Neural crest cell (in vitro differentiated cells): ENCODE data around the gene TBL2. TPM values are rescaled to one million over a fixed set of nuclear protein-coding genes. Genes with fewer than 3 reads are reported as not detected.
A peak's percentile ranks its signal among the peaks of the same experiment; 100 is the strongest.

ENCODE experiments used
- DNase-seq: peaks from one replicate; pipeline ENCODE4 v3.0.0; 2021; ENCODE audit warnings: low read depth, mixed read lengths, low spot score
- H3K27ac Mint-ChIP-seq: one replicate; pipeline ENCODE4 v1.8.0; 2021; ENCODE audit warnings: mild to moderate bottlenecking, mixed read lengths; ENCODE audit not compliant: unreplicated experiment
- H3K27me3 Mint-ChIP-seq: 2 replicates; pipeline ENCODE4 v1.8.0; 2021; ENCODE audit warnings: low read depth, mild to moderate bottlenecking, mixed read lengths
- H3K36me3 Mint-ChIP-seq: 2 replicates; pipeline ENCODE4 v1.8.0; 2021; ENCODE audit warnings: low read depth, mild to moderate bottlenecking, mixed read lengths
- H3K4me1 Mint-ChIP-seq: 2 replicates; pipeline ENCODE4 v1.8.0; 2021; ENCODE audit warnings: mixed read lengths
- H3K4me3 Mint-ChIP-seq: one replicate; pipeline ENCODE4 v1.8.0; 2021; ENCODE audit warnings: mild to moderate bottlenecking, mixed read lengths
- H3K9me3 Mint-ChIP-seq: 2 replicates; pipeline ENCODE4 v1.8.0; 2021; ENCODE audit warnings: mixed read lengths
- CTCF ChIP-seq: fragments of 200-600 bp; sonication (generic); conservative IDR thresholded peaks from 2 replicates; pipeline ENCODE4 v1.5.0; 2021; ENCODE audit warnings: antibody characterized with exemption, mild to moderate bottlenecking
- total RNA-seq: library from RNA; stranded (reverse); gene quantifications from 2 replicates; pipeline ENCODE4 v1.2.1, GENCODE V29; 2021

The TBL2 gene
- total RNA-seq, 1 donor from 2014 or later: 45.6 TPM

GRCh38 chr7:73522105-73522872 is 56.1 kb downstream of the TBL2 start, which contains the start of gene BAZ1B:
BAZ1B (minus strand) TSS chr7:73522293; CDS start chr7:73521933, 360 bp downstream.
- peak; percentile 35 for TF ChIP-seq CTCF
- DNase-seq: peak; percentile 93
- Mint-ChIP-seq H3K27ac (peak within 1 kb of the TSS; percentile 98), H3K4me1 (peaks cover 56% of the 10 kb centered on the region), H3K36me3 (peaks cover 15% of the 10 kb centered on the region), H3K27me3 (no peaks in the 10 kb centered on the region), H3K4me3 (peak within 1 kb of the TSS; percentile 95), H3K9me3 (no peaks in the 10 kb centered on the region)

- no peak for TF ChIP-seq CTCF
- Mint-ChIP-seq H3K4me3 (peak overlapping the region; percentile 95), H3K9me3 (no peaks in the 10 kb centered on the region), H3K36me3 (peaks cover 15% of the 10 kb centered on the region), H3K27me3 (no peaks in the 10 kb centered on the region), H3K4me1 (peaks cover 50% of the 10 kb centered on the region), H3K27ac (no peak overlapping the region)
- DNase-seq: no peak
Observed at GRCh38 chr7:73521636-73522104, 56.7 kb downstream of the TBL2 start.

- H3K27me3 Mint-ChIP-seq: no peaks in the 10 kb centered on the region
- peak overlapping the region; percentile 92 for H3K4me3 Mint-ChIP-seq
- H3K36me3 Mint-ChIP-seq: peaks cover 15% of the 10 kb centered on the region
- DNase-seq: peak; percentile 9
- no peaks in the 10 kb centered on the region for H3K9me3 Mint-ChIP-seq
- TF ChIP-seq CTCF: no peak
- peak overlapping the region; percentile 95 for H3K27ac Mint-ChIP-seq
- peaks cover 50% of the 10 kb centered on the region for H3K4me1 Mint-ChIP-seq
Observed at GRCh38 chr7:73520673-73521635, 57.4 kb downstream of the TBL2 start.

GRCh38 chr7:73519867-73520672 is 58.3 kb downstream of the TBL2 start:
- DNase-seq: no peak
- Mint-ChIP-seq H3K9me3 (no peaks in the 10 kb centered on the region), H3K36me3 (peaks cover 17% of the 10 kb centered on the region), H3K4me3 (peak overlapping the region; percentile 92), H3K27me3 (no peaks in the 10 kb centered on the region), H3K4me1 (peaks cover 52% of the 10 kb centered on the region), H3K27ac (peak overlapping the region; percentile 48)
- no peak for TF ChIP-seq CTCF

- peak overlapping the region; percentile 92 for H3K4me3 Mint-ChIP-seq
- peaks cover 47% of the 10 kb centered on the region for H3K4me1 Mint-ChIP-seq
- peak overlapping the region; percentile 37 for H3K27ac Mint-ChIP-seq
- no peaks in the 10 kb centered on the region for H3K9me3 Mint-ChIP-seq
- H3K36me3 Mint-ChIP-seq: peaks cover 21% of the 10 kb centered on the region
- no peaks in the 10 kb centered on the region for H3K27me3 Mint-ChIP-seq
- no peak for TF ChIP-seq CTCF
- DNase-seq: no peak
Observed at GRCh38 chr7:73518470-73518869, 59.9 kb downstream of the TBL2 start.
